ENCODE results near the gene HYOU1. TPM values are rescaled to one million over a fixed set of nuclear protein-coding genes. Genes with fewer than 3 reads are reported as not detected.
A peak's percentile ranks its signal among the peaks of the same experiment; 100 is the strongest.

The HYOU1 gene
- total and polyA plus RNA-seq, 2 experiments from 2014 or later = 48.2 to 229 TPM

DNA sequence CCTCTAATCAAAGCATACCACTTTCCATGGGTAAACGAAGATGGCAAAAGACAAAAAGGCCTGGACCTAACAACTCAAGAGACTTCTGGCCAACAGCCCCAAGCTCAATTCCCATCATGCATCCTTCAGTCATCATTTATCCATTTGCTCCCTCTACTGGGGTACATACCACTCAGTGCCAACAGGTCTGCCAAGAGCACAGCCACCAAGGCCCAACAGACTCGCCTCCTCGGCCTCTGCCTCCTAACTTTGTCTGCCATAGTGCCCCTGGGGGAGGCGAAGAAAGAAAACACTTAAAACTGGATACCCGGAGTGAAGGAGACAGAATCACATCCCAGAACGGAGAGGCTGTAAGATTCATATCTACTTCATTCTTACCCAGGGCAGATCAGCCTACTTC is 1.1 kb downstream of the HYOU1 start:
- H3K9me3 Mint-ChIP-seq = peaks cover 7% of the 10 kb centered on the region; the same call in 1 of the 3 replicates
- H3K4me3 Mint-ChIP-seq = peak overlapping the region; percentile 90
- Histone ChIP-seq H3K36me3 (ENCODE audit: insufficient read depth) (peaks cover 43% of the 10 kb centered on the region), H3K27me3 (ENCODE audit: insufficient read depth) (no peaks in the 10 kb centered on the region), H3K79me2 (replicated peaks; ENCODE audit: insufficient read depth) (peaks cover 43% of the 10 kb centered on the region), H3K4me1 (ENCODE audit: insufficient read depth) (peaks cover 14% of the 10 kb centered on the region), H3K4me3 (peak overlapping the region; percentile 96), H2AFZ (no peak overlapping the region), H4K20me1 (replicated peaks; ENCODE audit: insufficient read depth) (peaks cover 25% of the 10 kb centered on the region), H3F3A (replicated peaks; ENCODE audit: low read depth) (peaks cover 16% of the 10 kb centered on the region), H3K4me2 (peak overlapping the region; percentile 93), H3K27ac (ENCODE audit: low read depth) (no peak overlapping the region), H3K9me2 (ENCODE audit: insufficient read depth) (0 out of 2 replicates have a peak, but pooled peaks cover 4% of the 10 kb centered on the region)
- DNase-seq (ENCODE audit: low spot score) (peak; percentile 22), ATAC-seq (no peak)
- TF ChIP-seq, protein P1, sequence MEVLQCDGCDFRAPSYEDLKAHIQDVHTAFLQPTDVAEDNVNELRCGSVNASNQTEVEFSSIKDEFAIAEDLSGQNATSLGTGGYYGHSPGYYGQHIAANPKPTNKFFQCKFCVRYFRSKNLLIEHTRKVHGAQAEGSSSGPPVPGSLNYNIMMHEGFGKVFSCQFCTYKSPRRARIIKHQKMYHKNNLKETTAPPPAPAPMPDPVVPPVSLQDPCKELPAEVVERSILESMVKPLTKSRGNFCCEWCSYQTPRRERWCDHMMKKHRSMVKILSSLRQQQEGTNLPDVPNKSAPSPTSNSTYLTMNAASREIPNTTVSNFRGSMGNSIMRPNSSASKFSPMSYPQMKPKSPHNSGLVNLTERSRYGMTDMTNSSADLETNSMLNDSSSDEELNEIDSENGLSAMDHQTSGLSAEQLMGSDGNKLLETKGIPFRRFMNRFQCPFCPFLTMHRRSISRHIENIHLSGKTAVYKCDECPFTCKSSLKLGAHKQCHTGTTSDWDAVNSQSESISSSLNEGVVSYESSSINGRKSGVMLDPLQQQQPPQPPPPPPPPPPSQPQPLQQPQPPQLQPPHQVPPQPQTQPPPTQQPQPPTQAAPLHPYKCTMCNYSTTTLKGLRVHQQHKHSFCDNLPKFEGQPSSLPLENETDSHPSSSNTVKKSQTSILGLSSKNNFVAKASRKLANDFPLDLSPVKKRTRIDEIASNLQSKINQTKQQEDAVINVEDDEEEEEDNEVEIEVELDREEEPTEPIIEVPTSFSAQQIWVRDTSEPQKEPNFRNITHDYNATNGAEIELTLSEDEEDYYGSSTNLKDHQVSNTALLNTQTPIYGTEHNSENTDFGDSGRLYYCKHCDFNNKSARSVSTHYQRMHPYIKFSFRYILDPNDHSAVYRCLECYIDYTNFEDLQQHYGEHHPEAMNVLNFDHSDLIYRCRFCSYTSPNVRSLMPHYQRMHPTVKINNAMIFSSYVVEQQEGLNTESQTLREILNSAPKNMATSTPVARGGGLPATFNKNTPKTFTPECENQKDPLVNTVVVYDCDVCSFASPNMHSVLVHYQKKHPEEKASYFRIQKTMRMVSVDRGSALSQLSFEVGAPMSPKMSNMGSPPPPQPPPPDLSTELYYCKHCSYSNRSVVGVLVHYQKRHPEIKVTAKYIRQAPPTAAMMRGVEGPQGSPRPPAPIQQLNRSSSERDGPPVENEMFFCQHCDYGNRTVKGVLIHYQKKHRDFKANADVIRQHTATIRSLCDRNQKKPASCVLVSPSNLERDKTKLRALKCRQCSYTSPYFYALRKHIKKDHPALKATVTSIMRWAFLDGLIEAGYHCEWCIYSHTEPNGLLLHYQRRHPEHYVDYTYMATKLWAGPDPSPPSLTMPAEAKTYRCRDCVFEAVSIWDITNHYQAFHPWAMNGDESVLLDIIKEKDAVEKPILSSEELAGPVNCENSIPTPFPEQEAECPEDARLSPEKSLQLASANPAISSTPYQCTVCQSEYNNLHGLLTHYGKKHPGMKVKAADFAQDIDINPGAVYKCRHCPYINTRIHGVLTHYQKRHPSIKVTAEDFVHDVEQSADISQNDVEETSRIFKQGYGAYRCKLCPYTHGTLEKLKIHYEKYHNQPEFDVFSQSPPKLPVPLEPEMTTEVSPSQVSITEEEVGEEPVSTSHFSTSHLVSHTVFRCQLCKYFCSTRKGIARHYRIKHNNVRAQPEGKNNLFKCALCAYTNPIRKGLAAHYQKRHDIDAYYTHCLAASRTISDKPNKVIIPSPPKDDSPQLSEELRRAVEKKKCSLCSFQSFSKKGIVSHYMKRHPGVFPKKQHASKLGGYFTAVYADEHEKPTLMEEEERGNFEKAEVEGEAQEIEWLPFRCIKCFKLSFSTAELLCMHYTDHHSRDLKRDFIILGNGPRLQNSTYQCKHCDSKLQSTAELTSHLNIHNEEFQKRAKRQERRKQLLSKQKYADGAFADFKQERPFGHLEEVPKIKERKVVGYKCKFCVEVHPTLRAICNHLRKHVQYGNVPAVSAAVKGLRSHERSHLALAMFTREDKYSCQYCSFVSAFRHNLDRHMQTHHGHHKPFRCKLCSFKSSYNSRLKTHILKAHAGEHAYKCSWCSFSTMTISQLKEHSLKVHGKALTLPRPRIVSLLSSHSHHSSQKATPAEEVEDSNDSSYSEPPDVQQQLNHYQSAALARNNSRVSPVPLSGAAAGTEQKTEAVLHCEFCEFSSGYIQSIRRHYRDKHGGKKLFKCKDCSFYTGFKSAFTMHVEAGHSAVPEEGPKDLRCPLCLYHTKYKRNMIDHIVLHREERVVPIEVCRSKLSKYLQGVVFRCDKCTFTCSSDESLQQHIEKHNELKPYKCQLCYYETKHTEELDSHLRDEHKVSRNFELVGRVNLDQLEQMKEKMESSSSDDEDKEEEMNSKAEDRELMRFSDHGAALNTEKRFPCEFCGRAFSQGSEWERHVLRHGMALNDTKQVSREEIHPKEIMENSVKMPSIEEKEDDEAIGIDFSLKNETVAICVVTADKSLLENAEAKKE (CRISPR knock-in tag; IDR thresholded peaks at IDR 0.05) = no peak
- TF ChIP-seq EZH2 (IDR thresholded peaks at IDR 0.05; ENCODE audit: low read depth, unreplicated experiment) = no peak
- no peak for TF ChIP-seq ZNF114 (CRISPR knock-in tag; IDR thresholded peaks at IDR 0.05)
- TF ChIP-seq POLR2AphosphoS5 (IDR thresholded peaks at IDR 0.05; ENCODE audit: low read depth) = no peak
- TF ChIP-seq, protein P2, sequence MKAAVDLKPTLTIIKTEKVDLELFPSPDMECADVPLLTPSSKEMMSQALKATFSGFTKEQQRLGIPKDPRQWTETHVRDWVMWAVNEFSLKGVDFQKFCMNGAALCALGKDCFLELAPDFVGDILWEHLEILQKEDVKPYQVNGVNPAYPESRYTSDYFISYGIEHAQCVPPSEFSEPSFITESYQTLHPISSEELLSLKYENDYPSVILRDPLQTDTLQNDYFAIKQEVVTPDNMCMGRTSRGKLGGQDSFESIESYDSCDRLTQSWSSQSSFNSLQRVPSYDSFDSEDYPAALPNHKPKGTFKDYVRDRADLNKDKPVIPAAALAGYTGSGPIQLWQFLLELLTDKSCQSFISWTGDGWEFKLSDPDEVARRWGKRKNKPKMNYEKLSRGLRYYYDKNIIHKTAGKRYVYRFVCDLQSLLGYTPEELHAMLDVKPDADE (IDR thresholded peaks at IDR 0.05) = no peak
- TF ChIP-seq, protein P3, sequence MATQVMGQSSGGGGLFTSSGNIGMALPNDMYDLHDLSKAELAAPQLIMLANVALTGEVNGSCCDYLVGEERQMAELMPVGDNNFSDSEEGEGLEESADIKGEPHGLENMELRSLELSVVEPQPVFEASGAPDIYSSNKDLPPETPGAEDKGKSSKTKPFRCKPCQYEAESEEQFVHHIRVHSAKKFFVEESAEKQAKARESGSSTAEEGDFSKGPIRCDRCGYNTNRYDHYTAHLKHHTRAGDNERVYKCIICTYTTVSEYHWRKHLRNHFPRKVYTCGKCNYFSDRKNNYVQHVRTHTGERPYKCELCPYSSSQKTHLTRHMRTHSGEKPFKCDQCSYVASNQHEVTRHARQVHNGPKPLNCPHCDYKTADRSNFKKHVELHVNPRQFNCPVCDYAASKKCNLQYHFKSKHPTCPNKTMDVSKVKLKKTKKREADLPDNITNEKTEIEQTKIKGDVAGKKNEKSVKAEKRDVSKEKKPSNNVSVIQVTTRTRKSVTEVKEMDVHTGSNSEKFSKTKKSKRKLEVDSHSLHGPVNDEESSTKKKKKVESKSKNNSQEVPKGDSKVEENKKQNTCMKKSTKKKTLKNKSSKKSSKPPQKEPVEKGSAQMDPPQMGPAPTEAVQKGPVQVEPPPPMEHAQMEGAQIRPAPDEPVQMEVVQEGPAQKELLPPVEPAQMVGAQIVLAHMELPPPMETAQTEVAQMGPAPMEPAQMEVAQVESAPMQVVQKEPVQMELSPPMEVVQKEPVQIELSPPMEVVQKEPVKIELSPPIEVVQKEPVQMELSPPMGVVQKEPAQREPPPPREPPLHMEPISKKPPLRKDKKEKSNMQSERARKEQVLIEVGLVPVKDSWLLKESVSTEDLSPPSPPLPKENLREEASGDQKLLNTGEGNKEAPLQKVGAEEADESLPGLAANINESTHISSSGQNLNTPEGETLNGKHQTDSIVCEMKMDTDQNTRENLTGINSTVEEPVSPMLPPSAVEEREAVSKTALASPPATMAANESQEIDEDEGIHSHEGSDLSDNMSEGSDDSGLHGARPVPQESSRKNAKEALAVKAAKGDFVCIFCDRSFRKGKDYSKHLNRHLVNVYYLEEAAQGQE (IDR thresholded peaks at IDR 0.05; ENCODE audit: unreplicated experiment) = no peak
- TF ChIP-seq ZNF331 (CRISPR knock-in tag; IDR thresholded peaks at IDR 0.05; ENCODE audit: low read depth) = no peak
- TF ChIP-seq JUNB (IDR thresholded peaks at IDR 0.05; ENCODE audit: unreplicated experiment) = no peak
- TF ChIP-seq NANOG (IDR thresholded peaks at IDR 0.05; ENCODE audit: borderline replicate concordance) = no peak
- TF ChIP-seq, protein P4, sequence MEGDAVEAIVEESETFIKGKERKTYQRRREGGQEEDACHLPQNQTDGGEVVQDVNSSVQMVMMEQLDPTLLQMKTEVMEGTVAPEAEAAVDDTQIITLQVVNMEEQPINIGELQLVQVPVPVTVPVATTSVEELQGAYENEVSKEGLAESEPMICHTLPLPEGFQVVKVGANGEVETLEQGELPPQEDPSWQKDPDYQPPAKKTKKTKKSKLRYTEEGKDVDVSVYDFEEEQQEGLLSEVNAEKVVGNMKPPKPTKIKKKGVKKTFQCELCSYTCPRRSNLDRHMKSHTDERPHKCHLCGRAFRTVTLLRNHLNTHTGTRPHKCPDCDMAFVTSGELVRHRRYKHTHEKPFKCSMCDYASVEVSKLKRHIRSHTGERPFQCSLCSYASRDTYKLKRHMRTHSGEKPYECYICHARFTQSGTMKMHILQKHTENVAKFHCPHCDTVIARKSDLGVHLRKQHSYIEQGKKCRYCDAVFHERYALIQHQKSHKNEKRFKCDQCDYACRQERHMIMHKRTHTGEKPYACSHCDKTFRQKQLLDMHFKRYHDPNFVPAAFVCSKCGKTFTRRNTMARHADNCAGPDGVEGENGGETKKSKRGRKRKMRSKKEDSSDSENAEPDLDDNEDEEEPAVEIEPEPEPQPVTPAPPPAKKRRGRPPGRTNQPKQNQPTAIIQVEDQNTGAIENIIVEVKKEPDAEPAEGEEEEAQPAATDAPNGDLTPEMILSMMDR (conservative IDR thresholded peaks at IDR 0.05; ENCODE audit: low read depth in 2 of 2) = no peak
- TF ChIP-seq EZH2phosphoT487 (IDR thresholded peaks at IDR 0.05; ENCODE audit: unreplicated experiment) = no peak
- no peak for TF ChIP-seq CREB1 (CRISPR knock-in tag; IDR thresholded peaks at IDR 0.05; ENCODE audit: low read depth)
- TF ChIP-seq STAT1 (IDR thresholded peaks at IDR 0.05; ENCODE audit: unreplicated experiment) = no peak
- peaks cover 15% of the 10 kb centered on the region for H3K27me3 Mint-ChIP-seq (ENCODE audit: insufficient read depth, low read depth, poor library complexity)
- H3K27ac Mint-ChIP-seq = peak overlapping the region; percentile 78
- peaks cover 14% of the 10 kb centered on the region for H3K4me1 Mint-ChIP-seq
- peaks cover 61% of the 10 kb centered on the region for H3K36me3 Mint-ChIP-seq (ENCODE audit: low read depth)
